Kidney glomerular epithelial cell (primary cell): ENCODE data around the gene CRYBG3.

Experiments
- DNase-seq: peaks from one replicate; lab custom pipeline; 2025; lab: John Stamatoyannopoulos, UW

The CRYBG3 gene

DNA sequence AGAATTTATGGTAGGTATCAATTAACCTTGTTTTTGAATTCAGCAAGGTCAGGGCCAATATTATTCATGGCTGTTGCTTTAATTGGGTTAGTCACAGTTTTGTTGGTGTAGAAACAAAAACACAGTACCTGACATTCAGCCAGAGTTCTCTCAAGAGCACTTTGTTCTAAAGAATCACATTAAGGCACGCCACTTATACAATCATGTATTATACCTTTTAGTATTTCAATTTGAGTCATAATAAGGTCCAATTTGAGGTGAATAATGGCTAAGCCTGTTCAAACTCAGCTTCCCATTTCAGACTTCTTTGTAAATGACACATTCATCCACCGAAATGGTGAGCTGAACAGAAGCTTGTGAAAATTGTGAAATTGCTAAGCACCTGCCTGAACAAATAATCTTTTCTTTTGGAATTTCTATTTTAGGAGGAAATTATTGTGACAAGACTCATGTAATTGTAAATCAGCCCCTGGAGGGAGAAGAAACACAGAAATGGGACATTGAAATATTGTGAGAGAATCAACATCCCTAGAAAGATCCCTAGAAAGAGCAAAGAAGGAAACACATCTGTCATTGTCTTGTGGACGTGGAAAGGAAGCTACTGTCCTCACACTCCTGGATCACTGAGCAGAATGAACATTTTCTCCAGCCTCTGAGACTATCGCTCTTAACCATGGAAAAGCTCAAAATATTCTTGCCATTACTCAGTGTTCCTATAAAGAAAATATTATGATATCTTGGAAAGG, 121.2 kb downstream of the CRYBG3 start:
- no peak for DNase-seq

DNA sequence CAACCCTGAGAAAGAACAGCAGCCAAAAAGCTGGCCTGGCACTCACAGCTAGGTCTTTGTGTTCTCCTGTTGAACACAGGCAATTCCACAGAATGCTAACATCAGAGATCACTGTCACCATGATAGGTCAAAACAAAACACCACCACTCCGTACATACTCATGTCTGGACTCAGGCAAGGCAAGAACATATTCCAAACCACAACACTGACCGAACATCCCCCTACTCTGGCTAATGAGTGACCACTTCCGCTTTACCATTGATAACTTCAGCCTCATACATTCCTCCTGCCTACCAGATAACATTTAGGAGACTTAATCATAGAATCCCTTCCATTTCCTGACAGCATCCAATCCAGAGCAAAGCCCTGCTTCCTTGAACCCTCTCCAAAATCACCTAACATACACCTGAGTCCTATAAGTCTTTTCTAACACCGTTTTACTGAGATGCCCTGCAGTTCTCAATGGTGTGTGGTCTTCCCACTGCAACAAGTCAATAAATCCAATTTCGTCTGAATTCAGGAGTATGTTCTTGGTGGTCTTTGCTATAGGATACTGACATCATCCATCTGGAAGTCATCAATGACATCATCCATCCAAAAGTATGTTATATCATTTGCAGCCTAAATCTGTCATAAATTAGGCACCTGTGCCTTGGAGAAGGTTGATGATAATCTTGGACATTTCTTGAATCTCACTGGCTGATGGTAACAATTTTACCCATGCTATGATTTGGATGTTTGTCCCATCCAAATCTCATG, 126.7 kb downstream of the CRYBG3 start:
- no peak for DNase-seq

- no peak for DNase-seq
Observed at GRCh38 chr3:97949110-97949485, 127.3 kb downstream of the CRYBG3 start.

DNA sequence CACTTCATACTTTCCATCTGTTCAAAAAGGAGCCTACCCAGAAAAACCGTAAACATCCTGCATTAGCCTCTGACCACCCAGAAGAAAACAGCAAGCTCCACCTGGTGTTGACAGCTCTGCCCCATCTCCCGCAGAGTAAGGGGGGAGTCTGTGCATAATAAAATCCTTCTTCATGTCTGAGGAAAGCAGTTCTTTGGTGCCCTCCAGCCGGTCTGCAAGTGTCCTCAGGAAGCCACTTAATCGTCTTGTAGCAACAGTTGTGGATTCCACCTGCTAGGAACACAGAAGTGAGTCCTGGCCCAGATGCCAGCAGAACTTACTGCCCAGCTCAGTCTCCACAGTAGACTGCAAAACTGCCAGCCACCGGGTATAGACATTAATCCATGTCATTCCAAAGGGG, 127.9 kb downstream of the CRYBG3 start:
- no peak for DNase-seq

DNA sequence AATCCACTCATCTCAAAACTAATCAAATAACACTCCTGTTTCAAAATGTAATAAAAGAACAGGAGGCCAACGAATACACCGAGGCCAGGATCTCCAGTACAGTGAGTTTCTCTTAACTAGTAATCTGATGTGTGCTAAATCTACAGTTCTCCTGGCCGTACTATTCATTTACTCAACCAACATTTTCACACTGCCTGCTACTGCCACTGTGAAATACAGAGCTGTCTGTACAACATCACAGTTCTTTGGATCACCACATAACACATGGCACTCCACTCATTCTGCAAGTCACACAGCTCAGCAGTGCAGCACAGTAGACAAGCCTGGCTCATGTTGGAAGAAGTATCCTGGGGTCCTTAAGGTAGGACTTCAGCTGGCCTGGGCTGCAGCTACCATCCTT, 128.5 kb downstream of the CRYBG3 start:
- no peak for DNase-seq

GRCh38 chr3:97952280-97952679, 130.5 kb downstream of the CRYBG3 start:
- DNase-seq = no peak

GRCh38 chr3:97952872-97953271, 131.1 kb downstream of the CRYBG3 start:
- DNase-seq = no peak

DNA sequence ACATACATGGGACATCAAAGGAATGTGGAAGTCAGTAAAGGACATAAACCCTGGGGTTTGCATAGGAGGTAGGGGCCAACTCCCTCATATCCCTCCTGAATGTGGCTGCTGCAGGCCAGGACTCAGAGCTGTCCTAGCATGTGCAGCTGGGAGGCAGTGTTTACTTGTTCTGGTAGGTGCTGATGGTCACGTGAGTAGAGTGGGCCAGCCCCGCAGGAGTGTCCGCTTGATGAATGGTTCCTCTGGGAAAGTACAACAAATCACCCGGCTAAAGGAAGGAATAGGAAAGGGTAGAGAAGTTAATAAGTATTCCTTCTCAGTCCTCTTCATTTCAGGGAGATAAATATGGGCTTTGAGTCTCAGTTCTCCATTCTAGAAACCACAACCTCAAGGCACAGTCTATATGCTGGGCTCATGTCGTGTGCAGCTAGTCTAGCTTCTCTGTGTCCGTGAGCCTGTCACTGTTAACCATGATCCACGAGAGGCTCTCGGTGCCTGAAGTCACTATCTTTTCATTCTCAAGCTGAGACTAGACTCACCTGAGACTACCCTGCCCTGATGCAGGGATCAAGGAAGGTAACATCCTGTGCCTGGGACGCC, 132.5 kb downstream of the CRYBG3 start:
- DNase-seq = no peak

GRCh38 chr3:97956051-97956450, 134.2 kb downstream of the CRYBG3 start:
- no peak for DNase-seq

DNA sequence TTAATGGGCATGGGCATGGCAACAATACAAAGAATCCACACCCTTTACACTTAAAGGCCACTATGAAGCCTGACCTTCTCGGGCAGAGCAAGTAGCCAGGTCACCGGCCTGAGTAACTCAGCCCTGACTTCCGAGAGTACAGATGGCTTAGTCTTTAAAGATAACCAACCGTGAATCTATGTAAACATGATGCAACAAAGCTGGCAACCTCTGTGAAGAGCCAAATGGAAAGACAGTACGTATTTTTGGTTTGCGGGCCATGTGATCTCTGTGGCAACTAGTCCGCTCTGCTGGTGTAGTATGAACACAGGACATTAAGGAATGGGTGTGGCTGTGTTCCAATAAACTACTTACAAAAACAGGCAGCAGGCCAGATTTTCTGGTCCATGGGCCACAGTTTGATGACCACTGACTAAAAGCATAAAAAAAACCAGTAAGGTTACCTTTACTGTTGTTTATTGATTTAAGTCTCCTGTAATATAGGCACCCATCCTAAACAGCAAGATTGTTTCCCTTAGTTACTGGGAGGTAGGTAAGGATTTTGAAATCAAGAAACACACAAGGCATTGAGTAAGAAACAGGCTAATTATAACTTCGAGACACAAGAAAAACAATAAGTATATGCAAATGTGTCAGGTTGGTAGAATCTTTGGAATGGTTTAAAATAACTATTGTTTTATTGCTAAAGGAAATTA, 136.0 kb downstream of the CRYBG3 start:
- peak; percentile 20 for DNase-seq

DNA sequence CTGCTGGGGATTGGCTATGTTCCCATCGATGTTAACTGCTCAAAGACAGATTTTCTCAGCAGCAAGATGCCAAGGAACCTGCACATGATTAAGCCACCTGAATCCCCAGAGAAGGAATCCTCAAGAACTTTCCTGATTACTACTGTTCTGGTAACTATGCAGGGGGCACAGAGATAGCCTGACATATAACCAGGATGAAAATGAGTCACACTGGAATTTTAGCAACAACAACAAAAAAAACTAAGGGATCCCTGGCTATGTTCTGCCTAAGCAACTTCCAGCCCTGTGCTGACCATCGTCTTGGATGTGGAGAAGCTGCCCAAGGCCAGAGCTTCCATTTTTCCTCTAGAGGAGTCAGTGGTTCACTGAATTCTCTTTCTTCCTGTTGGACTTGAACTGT, 136.6 kb downstream of the CRYBG3 start:
- DNase-seq = no peak

- DNase-seq = no peak
Observed at GRCh38 chr3:97958796-97959195, 137.0 kb downstream of the CRYBG3 start.

- DNase-seq = no peak
Observed at GRCh38 chr3:97959872-97960271, 138.1 kb downstream of the CRYBG3 start.

DNA sequence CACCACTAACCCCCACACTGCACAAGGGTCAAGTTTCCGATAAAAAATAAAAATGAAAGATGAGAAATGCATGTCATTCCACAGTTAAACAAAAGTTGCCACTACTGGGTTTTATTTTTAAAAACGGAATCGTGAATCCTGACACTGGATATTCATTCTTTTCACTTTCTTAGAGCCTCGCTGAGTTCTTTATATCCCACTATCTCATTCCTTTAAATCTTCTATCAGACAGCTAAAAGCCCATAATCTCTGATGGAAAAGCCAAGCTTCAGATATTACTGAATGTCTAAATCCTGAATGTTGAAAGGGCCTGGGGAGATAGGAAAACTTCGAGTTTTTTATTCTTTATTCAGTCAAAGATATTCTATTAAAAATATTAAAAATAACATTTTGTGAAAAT, 138.7 kb downstream of the CRYBG3 start:
- DNase-seq = no peak

GRCh38 chr3:97960993-97961766, 139.4 kb downstream of the CRYBG3 start:
- no peak for DNase-seq

DNA sequence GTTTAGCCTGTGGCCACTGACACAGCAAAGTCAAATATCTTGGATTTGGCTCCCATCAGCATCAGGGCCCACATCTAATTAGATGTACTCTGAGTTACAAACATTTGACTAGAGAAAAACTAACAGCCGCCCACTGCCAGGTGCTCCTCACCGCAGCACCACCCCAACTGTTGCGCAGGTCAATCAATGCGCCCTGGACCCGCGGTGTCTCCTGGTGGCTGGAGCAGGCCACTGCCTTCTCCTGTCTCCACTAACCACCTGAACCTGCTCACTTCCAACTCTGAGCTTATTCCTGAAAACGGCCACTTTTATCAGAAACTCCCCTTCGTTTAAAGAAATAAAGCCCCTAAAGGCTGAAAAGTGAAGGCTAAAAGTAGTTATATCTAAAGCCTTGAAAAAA, 146.2 kb downstream of the CRYBG3 start:
- no peak for DNase-seq

GRCh38 chr3:97968376-97968775, 146.6 kb downstream of the CRYBG3 start:
- no peak for DNase-seq

GRCh38 chr3:97969541-97969940, 147.7 kb downstream of the CRYBG3 start:
- no peak for DNase-seq

- DNase-seq = no peak
Observed at GRCh38 chr3:97970156-97970555, 148.3 kb downstream of the CRYBG3 start.

- no peak for DNase-seq
Observed at GRCh38 chr3:97970956-97971620, 149.3 kb downstream of the CRYBG3 start.
